ENCODE data around the gene TUBB1.

TUBB1 gene

DNA sequence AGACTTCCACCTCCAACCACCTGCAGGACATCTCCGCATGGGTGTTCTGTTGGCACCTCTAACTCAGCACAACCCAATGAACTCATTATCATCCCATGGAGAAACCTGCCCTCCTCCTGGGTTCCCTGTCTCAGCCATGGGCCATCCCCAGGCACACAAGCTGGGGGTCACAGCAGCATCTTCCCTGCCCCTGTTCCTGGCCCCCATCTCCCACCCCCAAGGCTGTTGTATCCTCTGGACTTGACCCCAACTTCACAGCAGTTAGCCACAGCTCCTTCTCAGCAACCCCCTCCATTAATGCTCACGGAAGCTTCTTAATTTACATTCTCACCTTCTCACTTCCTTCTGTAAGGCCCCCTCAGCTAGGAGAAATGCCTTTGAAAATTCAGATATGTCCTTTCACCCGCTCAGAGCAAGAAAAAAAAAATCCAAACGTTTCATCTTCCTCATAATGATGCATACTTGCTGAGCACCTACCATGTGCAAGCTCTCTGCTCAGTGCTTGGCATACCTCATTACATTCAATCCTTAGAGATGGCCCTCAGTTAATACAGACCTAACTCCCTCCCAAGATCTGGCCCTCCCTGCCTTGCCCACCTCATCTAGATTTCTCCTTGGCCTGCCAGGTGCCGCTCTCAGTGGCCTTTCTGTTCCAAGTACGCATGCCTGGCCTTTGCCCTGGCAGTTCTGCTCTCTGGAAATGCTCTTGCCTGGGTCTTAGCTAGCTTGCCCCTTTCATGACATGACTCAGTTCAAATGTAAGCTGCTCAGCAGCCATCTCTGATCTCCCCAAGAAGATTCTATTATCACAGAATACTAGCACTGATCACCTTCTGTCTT is 40.7 kb upstream of the TUBB1 start (continued):
- TF ChIP-seq, protein P1, sequence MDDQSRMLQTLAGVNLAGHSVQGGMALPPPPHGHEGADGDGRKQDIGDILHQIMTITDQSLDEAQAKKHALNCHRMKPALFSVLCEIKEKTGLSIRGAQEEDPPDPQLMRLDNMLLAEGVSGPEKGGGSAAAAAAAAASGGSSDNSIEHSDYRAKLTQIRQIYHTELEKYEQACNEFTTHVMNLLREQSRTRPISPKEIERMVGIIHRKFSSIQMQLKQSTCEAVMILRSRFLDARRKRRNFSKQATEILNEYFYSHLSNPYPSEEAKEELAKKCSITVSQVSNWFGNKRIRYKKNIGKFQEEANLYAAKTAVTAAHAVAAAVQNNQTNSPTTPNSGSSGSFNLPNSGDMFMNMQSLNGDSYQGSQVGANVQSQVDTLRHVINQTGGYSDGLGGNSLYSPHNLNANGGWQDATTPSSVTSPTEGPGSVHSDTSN (CRISPR knock-in tag; IDR thresholded peaks at IDR 0.05): no peak
- TF ChIP-seq, protein P2, sequence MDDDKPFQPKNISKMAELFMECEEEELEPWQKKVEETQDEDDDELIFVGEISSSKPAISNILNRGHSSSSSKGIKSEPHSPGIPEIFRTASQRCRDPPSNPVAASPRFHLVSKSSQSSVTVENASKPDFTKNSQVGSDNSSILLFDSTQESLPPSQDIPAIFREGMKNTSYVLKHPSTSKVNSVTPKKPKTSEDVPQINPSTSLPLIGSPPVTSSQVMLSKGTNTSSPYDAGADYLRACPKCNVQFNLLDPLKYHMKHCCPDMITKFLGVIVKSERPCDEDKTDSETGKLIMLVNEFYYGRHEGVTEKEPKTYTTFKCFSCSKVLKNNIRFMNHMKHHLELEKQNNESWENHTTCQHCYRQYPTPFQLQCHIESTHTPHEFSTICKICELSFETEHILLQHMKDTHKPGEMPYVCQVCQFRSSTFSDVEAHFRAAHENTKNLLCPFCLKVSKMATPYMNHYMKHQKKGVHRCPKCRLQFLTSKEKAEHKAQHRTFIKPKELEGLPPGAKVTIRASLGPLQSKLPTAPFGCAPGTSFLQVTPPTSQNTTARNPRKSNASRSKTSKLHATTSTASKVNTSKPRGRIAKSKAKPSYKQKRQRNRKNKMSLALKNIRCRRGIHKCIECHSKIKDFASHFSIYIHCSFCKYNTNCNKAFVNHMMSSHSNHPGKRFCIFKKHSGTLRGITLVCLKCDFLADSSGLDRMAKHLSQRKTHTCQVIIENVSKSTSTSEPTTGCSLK (tag by site-specific recombination; IDR thresholded peaks at IDR 0.05): no peak

DNA sequence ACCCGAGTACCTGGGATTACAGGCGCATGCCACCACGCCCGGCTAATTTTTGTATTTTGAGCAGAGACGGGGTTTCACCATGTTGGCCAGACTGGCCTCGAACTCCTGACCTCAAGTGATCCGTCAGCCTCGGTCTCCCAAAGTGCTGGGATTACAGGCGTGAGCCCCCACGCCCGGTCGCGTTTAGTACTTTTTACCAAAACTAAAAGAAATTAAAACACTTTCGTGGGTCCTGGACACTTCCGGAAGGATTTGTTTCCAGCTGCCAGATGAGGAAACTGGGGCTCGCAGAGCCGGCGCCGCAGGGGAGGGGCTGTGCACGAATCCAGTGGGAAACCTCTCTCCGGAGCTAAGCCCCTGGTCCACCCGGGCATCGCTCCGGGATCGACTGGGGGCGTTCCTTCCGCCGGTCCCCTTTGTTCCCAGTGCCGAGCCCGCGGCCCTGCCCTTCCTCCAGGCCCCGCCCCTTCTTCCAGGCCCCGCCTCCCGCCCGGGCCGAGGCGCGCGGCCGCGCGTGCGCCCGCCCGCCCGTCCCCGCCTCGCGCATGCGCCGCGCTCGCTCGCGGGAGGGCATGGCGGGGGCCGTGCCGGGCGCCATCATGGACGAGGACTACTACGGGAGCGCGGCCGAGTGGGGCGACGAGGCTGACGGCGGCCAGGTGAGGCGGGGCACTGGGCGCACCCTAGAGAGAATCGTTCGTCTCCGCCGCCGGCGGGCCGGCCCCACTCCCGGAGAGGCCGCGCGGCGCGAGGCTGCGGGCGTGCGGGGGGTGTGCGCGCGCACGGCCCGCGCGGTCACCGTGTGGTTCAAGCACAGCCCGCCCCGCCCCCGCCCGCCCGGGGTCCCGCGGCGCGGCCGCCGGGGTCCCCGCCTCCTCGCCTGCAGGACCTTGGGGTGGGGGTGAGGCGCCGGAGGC is 38.3 kb upstream of the TUBB1 start, which contains the start of gene NELFCD:
TSS of gene NELFCD (plus strand) at position 546 of the 917 bp plus-strand sequence. CDS start at position 600, 54 bp downstream.
- POLR2A ChIA-PET: interaction anchor here (0.6 to 3.0 kb wide), 6 partner anchors 8 to 124 kb away, joined by 3 to 14 read pairs (median 5); partner anchors contain the start of gene ATP5F1E
- H3K27ac ChIP-seq (ENCODE audit: extremely low read depth, low read depth, low read length): peak within 1 kb of the TSS; percentile 77
- peaks cover 0 to 14% of the 10 kb centered on the region in 2 experiments; a peak in 2 of 3 replicates for H3K36me3 ChIP-seq (ENCODE audit: control insufficient read depth in 2 of 2, insufficient read depth in 1 of 2, low read length in 2 of 2)
- H3K4me1 ChIP-seq (ENCODE audit: control insufficient read depth, insufficient read depth, low read length): no peaks in the 10 kb centered on the region
- H3K4me3 ChIP-seq (ENCODE audit: low read depth, low read length): peak within 1 kb of the TSS; percentile 84
- CTCF ChIA-PET: interaction anchor here (0.6 kb wide), 1 partner anchor 492 kb away, joined by 6 read pairs; no protein-coding TSS in a partner anchor
- H3K9me3 ChIP-seq (ENCODE audit: control insufficient read depth, insufficient read depth, low read depth, low read length): no peaks in the 10 kb centered on the region
- TF ChIP-seq, protein P3, sequence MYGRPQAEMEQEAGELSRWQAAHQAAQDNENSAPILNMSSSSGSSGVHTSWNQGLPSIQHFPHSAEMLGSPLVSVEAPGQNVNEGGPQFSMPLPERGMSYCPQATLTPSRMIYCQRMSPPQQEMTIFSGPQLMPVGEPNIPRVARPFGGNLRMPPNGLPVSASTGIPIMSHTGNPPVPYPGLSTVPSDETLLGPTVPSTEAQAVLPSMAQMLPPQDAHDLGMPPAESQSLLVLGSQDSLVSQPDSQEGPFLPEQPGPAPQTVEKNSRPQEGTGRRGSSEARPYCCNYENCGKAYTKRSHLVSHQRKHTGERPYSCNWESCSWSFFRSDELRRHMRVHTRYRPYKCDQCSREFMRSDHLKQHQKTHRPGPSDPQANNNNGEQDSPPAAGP (tag by site-specific recombination; IDR thresholded peaks at IDR 0.05): 0 out of 2 replicates have a peak, but pooled peaks have one; percentile 11
- TF ChIP-seq, protein P4, sequence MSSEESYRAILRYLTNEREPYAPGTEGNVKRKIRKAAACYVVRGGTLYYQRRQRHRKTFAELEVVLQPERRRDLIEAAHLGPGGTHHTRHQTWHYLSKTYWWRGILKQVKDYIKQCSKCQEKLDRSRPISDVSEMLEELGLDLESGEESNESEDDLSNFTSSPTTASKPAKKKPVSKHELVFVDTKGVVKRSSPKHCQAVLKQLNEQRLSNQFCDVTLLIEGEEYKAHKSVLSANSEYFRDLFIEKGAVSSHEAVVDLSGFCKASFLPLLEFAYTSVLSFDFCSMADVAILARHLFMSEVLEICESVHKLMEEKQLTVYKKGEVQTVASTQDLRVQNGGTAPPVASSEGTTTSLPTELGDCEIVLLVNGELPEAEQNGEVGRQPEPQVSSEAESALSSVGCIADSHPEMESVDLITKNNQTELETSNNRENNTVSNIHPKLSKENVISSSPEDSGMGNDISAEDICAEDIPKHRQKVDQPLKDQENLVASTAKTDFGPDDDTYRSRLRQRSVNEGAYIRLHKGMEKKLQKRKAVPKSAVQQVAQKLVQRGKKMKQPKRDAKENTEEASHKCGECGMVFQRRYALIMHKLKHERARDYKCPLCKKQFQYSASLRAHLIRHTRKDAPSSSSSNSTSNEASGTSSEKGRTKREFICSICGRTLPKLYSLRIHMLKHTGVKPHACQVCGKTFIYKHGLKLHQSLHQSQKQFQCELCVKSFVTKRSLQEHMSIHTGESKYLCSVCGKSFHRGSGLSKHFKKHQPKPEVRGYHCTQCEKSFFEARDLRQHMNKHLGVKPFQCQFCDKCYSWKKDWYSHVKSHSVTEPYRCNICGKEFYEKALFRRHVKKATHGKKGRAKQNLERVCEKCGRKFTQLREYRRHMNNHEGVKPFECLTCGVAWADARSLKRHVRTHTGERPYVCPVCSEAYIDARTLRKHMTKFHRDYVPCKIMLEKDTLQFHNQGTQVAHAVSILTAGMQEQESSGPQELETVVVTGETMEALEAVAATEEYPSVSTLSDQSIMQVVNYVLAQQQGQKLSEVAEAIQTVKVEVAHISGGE (tag by site-specific recombination; conservative IDR thresholded peaks at IDR 0.05; ENCODE audit: low read depth): peak; percentile 77
- TF ChIP-seq, protein P5, sequence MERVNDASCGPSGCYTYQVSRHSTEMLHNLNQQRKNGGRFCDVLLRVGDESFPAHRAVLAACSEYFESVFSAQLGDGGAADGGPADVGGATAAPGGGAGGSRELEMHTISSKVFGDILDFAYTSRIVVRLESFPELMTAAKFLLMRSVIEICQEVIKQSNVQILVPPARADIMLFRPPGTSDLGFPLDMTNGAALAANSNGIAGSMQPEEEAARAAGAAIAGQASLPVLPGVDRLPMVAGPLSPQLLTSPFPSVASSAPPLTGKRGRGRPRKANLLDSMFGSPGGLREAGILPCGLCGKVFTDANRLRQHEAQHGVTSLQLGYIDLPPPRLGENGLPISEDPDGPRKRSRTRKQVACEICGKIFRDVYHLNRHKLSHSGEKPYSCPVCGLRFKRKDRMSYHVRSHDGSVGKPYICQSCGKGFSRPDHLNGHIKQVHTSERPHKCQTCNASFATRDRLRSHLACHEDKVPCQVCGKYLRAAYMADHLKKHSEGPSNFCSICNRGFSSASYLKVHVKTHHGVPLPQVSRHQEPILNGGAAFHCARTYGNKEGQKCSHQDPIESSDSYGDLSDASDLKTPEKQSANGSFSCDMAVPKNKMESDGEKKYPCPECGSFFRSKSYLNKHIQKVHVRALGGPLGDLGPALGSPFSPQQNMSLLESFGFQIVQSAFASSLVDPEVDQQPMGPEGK (tag by site-specific recombination; IDR thresholded peaks at IDR 0.05): peak; percentile 55; the same call in 1 of the 2 replicates
- no peak for TF ChIP-seq ZNF670 (tag by site-specific recombination; IDR thresholded peaks at IDR 0.05; ENCODE audit: low read depth)
- TF ChIP-seq ZNF366 (tag by site-specific recombination; conservative IDR thresholded peaks at IDR 0.05): no peak
- peak; percentile 45; the same call in 1 of the 2 replicates for TF ChIP-seq KLF1 (tag by site-specific recombination; IDR thresholded peaks at IDR 0.05)
- TF ChIP-seq, protein P6, sequence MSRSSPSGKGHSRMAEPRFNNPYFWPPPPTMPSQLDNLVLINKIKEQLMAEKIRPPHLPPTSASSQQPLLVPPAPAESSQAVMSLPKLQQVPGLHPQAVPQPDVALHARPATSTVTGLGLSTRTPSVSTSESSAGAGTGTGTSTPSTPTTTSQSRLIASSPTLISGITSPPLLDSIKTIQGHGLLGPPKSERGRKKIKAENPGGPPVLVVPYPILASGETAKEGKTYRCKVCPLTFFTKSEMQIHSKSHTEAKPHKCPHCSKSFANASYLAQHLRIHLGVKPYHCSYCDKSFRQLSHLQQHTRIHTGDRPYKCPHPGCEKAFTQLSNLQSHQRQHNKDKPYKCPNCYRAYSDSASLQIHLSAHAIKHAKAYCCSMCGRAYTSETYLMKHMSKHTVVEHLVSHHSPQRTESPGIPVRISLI (tag by site-specific recombination; IDR thresholded peaks at IDR 0.05): no peak
- TF ChIP-seq ZNF174 (tag by site-specific recombination; IDR thresholded peaks at IDR 0.05): no peak
- no peak for TF ChIP-seq ZNF433 (tag by site-specific recombination; IDR thresholded peaks at IDR 0.05; ENCODE audit: low read depth)
- TF ChIP-seq ZNF677 (tag by site-specific recombination; IDR thresholded peaks at IDR 0.05): no peak
- TF ChIP-seq ZBTB17 (tag by site-specific recombination; IDR thresholded peaks at IDR 0.05): peak; percentile 75
- TF ChIP-seq YY1 (tag by site-specific recombination; IDR thresholded peaks at IDR 0.05): peak; percentile 69; the same call in 1 of the 2 replicates
- peak; percentile 34; the same call in 1 of the 2 replicates for TF ChIP-seq GLIS1 (tag by site-specific recombination; IDR thresholded peaks at IDR 0.05)
- peak; percentile 70 for TF ChIP-seq ZXDB (tag by site-specific recombination; IDR thresholded peaks at IDR 0.05)
- peak; percentile 93 for TF ChIP-seq TCF7L2 (IDR thresholded peaks at IDR 0.05; ENCODE audit: borderline replicate concordance, low read depth, low read length)
- TF ChIP-seq ZFHX2 (tag by site-specific recombination; conservative IDR thresholded peaks at IDR 0.05): no peak; the same call in 1 of the 2 replicates
- no peak for TF ChIP-seq ZNF521 (tag by site-specific recombination; IDR thresholded peaks at IDR 0.05)
- TF ChIP-seq ZNF114 (tag by site-specific recombination; IDR thresholded peaks at IDR 0.05): no peak
- peak; percentile 76 for TF ChIP-seq SP2 (tag by site-specific recombination; IDR thresholded peaks at IDR 0.05)
- TF ChIP-seq ZFP69B (tag by site-specific recombination; IDR thresholded peaks at IDR 0.05): no peak
